ENCODE measurements around the gene DYSF. TPM values are rescaled to one million over a fixed set of nuclear protein-coding genes. Genes with fewer than 3 reads are reported as not detected.

The DYSF gene
- total and polyA plus RNA-seq, 2 donors (not counting 3 experiments of a cell fraction or from before 2014, with no cell fraction given): 50.9 to 152 TPM

DNA sequence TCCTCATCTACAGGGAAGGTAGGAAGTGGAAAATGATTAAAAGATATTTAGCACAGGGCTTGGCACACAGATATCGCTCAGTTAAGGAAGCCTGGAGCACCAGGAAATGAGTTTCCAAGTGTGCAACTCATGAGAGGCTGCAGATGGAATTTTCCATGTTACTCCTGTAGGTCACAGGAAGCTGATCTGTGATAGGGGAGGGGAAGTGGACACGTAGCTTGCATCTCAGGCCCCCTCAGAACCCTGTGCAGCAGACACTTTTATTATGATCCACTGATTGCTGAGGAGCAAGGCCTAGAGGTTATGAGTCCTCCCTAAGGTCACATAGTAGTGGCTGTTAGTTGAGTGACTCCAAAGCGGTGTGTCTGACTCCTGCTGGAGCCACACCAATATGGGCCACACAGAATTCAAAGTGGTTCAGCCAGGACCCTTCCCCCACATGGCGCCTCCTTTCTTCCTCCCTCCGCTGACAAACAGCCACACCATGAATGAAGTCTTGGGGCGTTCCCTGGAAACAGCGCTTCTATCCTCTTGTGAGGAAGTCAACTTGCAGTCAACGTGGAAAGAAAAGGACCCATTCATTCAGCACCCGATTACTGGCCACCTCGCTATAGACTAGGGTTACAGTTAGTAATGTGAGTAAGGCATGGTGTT, 21.5 kb downstream of the DYSF start:
- POLR2A ChIA-PET: no interaction called here
- CTCF ChIA-PET: interaction anchor here (0.6 to 1.9 kb wide), 5 partner anchors 14 to 1746 kb away, joined by 3 to 11 read pairs (median 3); no protein-coding TSS in a partner anchor
- intact Hi-C loops (cut with micrococcal nuclease): no loop called here
- H2AFZ ChIP-seq (ENCODE audit: low read depth, low read length): no peak overlapping the region
- H3K27ac ChIP-seq (ENCODE audit: insufficient read depth, low read depth, low read length): no peak overlapping the region
- H3K79me2 ChIP-seq (ENCODE audit: control insufficient read depth, insufficient read depth, low read length): no peaks in the 10 kb centered on the region
- H4K20me1 ChIP-seq (replicated peaks; ENCODE audit: control insufficient read depth, extremely low read depth, insufficient read depth, low read length): no peaks in the 10 kb centered on the region
- H3K4me3 ChIP-seq (replicated peaks in 1 of 3; ENCODE audit: insufficient read depth in 1 of 3, low read depth in 1 of 3, low read length in 3 of 3): no peak overlapping the region
- TF ChIP-seq GATA2 (IDR thresholded peaks at IDR 0.05; ENCODE audit: insufficient read depth, insufficient read length, low read depth, low read length) (peak; percentile 77), MYC (IDR thresholded peaks at IDR 0.05; ENCODE audit: low read depth, low read length) (no peak), FOS (IDR thresholded peaks at IDR 0.05; ENCODE audit: borderline replicate concordance, insufficient read depth, low read length) (no peak), JUN (IDR thresholded peaks at IDR 0.05; ENCODE audit: borderline replicate concordance, insufficient read depth, insufficient read length, low read depth) (no peak)
- peaks cover 14% of the 10 kb centered on the region for H3K4me1 ChIP-seq (ENCODE audit: control insufficient read depth, extremely low read depth, insufficient read depth, low read length)
- no TSS peak for BruUV-seq (replicated peaks)
- H3K4me2 ChIP-seq (ENCODE audit: insufficient read depth, low read length): peak overlapping the region; percentile 3
- H3K36me3 ChIP-seq (ENCODE audit: control insufficient read depth in 2 of 2, extremely low read depth in 1 of 2, insufficient read depth in 2 of 2, low read length in 2 of 2): peaks cover 2 to 7% of the 10 kb centered on the region in 2 experiments
- no peaks in the 10 kb centered on the region for H3K9me1 ChIP-seq (replicated peaks; ENCODE audit: control insufficient read depth, extremely low read depth, insufficient read depth, low read length)
- H3K9ac ChIP-seq (replicated peaks; ENCODE audit: extremely low read depth, insufficient read depth, low read length): no peak overlapping the region
- FAIRE-seq: peak; percentile 81
- no peaks in the 10 kb centered on the region for H3K9me3 ChIP-seq (replicated peaks; ENCODE audit: control insufficient read depth, insufficient read depth, low read length)
- H3K27me3 ChIP-seq (ENCODE audit: control insufficient read depth in 2 of 2, insufficient read depth in 2 of 2, low read length in 2 of 2): no peaks in the 10 kb centered on the region
- dilution Hi-C loops (cut with MboI; ENCODE audit: extremely low pct_ligation_motif_present, low sequenced_read_pairs): no loop called here
- no peak for DNase-seq (ENCODE audit: low read depth, low spot score)

DNA sequence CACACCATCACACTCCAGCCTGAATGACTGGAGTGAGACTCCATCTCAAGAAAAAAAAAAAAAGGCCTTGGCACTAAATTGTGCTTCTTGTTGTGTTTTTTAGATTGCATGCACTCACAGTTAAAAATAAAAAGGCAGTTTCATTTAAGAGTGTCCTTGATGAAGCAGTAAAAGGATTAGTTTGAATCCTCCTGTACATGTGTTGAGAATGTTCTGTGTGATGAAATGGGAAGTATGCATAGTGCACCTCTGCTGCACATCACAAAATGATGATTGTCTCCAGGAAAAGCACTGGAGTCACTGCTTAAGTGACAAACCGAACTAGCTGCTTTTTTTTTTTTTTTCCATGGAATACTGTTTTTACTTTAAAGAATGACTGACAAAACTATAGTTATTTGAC, 23.1 kb downstream of the DYSF start:
- no peak for FAIRE-seq
- Histone ChIP-seq H3K4me3 (replicated peaks in 1 of 3; ENCODE audit: insufficient read depth in 1 of 3, low read depth in 1 of 3, low read length in 3 of 3) (no peak overlapping the region), H3K79me2 (ENCODE audit: control insufficient read depth, insufficient read depth, low read length) (no peaks in the 10 kb centered on the region), H3K4me2 (ENCODE audit: insufficient read depth, low read length) (no peak overlapping the region), H3K27ac (ENCODE audit: insufficient read depth, low read depth, low read length) (no peak overlapping the region), H2AFZ (ENCODE audit: low read depth, low read length) (no peak overlapping the region), H3K9ac (replicated peaks; ENCODE audit: extremely low read depth, insufficient read depth, low read length) (no peak overlapping the region), H3K4me1 (ENCODE audit: control insufficient read depth, extremely low read depth, insufficient read depth, low read length) (peaks cover 12% of the 10 kb centered on the region), H3K27me3 (ENCODE audit: control insufficient read depth in 2 of 2, insufficient read depth in 2 of 2, low read length in 2 of 2) (no peaks in the 10 kb centered on the region), H3K36me3 (ENCODE audit: control insufficient read depth in 2 of 2, extremely low read depth in 1 of 2, insufficient read depth in 2 of 2, low read length in 2 of 2) (peaks cover 5 to 12% of the 10 kb centered on the region in 2 experiments), H3K9me1 (replicated peaks; ENCODE audit: control insufficient read depth, extremely low read depth, insufficient read depth, low read length) (no peaks in the 10 kb centered on the region), H4K20me1 (replicated peaks; ENCODE audit: control insufficient read depth, extremely low read depth, insufficient read depth, low read length) (no peaks in the 10 kb centered on the region), H3K9me3 (replicated peaks; ENCODE audit: control insufficient read depth, insufficient read depth, low read length) (no peaks in the 10 kb centered on the region)
- no peak for DNase-seq (ENCODE audit: low read depth, low spot score)
- intact Hi-C loops (cut with micrococcal nuclease) (no loop called here), dilution Hi-C loops (cut with MboI; ENCODE audit: extremely low pct_ligation_motif_present, low sequenced_read_pairs) (no loop called here)
- ChIA-PET POLR2A (interaction anchor here (0.7 kb wide), 1 partner anchor 18 kb away, joined by 5 read pairs; no protein-coding TSS in a partner anchor), CTCF (interaction anchor here (0.7 to 1.7 kb wide), 7 partner anchors 10 to 139 kb away, joined by 3 to 6 read pairs (median 4); no protein-coding TSS in a partner anchor)
- TF ChIP-seq JUN (IDR thresholded peaks at IDR 0.05; ENCODE audit: borderline replicate concordance, insufficient read depth, insufficient read length, low read depth): no peak
- TF ChIP-seq, protein P1, sequence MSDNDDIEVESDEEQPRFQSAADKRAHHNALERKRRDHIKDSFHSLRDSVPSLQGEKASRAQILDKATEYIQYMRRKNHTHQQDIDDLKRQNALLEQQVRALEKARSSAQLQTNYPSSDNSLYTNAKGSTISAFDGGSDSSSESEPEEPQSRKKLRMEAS (IDR thresholded peaks at IDR 0.05; ENCODE audit: insufficient read depth, insufficient read length): no peak
- TF ChIP-seq MYC (IDR thresholded peaks at IDR 0.05; ENCODE audit: low read depth, low read length): no peak
- TF ChIP-seq GATA2 (IDR thresholded peaks at IDR 0.05; ENCODE audit: insufficient read depth, insufficient read length, low read depth, low read length): no peak
- no peak for TF ChIP-seq POLR2A (IDR thresholded peaks at IDR 0.05; ENCODE audit: low read depth, low read length)
- TF ChIP-seq, protein P2, sequence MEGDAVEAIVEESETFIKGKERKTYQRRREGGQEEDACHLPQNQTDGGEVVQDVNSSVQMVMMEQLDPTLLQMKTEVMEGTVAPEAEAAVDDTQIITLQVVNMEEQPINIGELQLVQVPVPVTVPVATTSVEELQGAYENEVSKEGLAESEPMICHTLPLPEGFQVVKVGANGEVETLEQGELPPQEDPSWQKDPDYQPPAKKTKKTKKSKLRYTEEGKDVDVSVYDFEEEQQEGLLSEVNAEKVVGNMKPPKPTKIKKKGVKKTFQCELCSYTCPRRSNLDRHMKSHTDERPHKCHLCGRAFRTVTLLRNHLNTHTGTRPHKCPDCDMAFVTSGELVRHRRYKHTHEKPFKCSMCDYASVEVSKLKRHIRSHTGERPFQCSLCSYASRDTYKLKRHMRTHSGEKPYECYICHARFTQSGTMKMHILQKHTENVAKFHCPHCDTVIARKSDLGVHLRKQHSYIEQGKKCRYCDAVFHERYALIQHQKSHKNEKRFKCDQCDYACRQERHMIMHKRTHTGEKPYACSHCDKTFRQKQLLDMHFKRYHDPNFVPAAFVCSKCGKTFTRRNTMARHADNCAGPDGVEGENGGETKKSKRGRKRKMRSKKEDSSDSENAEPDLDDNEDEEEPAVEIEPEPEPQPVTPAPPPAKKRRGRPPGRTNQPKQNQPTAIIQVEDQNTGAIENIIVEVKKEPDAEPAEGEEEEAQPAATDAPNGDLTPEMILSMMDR (IDR thresholded peaks at IDR 0.05; ENCODE audit: extremely low read depth in 1 of 2, insufficient read depth in 1 of 2, low read depth in 1 of 2, low read length in 2 of 2): no peak
- TF ChIP-seq EZH2 (IDR thresholded peaks at IDR 0.05; ENCODE audit: borderline replicate concordance, low read depth, low read length, severe bottlenecking): no peak
- no peak for TF ChIP-seq FOS (IDR thresholded peaks at IDR 0.05; ENCODE audit: borderline replicate concordance, insufficient read depth, low read length)
- no peak for TF ChIP-seq POLR2AphosphoS5 (IDR thresholded peaks at IDR 0.05; ENCODE audit: insufficient read depth, low read depth, low read length)
- BruUV-seq (replicated peaks): no TSS peak

All from endothelial cell of umbilical vein (primary cell).